Hepatocyte (in vitro differentiated cells): ENCODE data around the gene CEP55. TPM values are rescaled to one million over a fixed set of nuclear protein-coding genes. Genes with fewer than 3 reads are reported as not detected.

Experiments used
- DNase-seq: peaks from one replicate; pipeline ENCODE4 v3.0.0-alpha.2; 2016; ENCODE audit warnings: low spot score
- H2AFZ ChIP-seq: fragments of 200-600 bp; sonication (generic); 2 replicates; pipeline ENCODE4 v1.6.0; 2016; ENCODE audit warnings: antibody characterized with exemption, mild to moderate bottlenecking
- H3K27ac ChIP-seq: fragments of 200-600 bp; sonication (generic); 2 replicates; pipeline ENCODE4 v1.5.1; 2016; ENCODE audit warnings: mild to moderate bottlenecking
- H3K27me3 ChIP-seq: fragments of 200-600 bp; sonication (generic); 2 replicates; pipeline ENCODE4 v1.6.1; 2016
- H3K36me3 ChIP-seq: fragments of 200-600 bp; sonication (generic); replicated peaks from 2 replicates; pipeline ENCODE4 v1.5.1; 2016; ENCODE audit warnings: low read depth; ENCODE audit not compliant: insufficient read depth
- H3K4me1 ChIP-seq: fragments of 200-600 bp; sonication (generic); 2 replicates; pipeline ENCODE4 v1.5.1; 2016; ENCODE audit warnings: mild to moderate bottlenecking, moderate library complexity; ENCODE audit not compliant: insufficient read depth
- H3K4me2 ChIP-seq: fragments of 200-600 bp; sonication (generic); 2 replicates; pipeline ENCODE4 v1.6.0; 2016
- H3K4me3 ChIP-seq: fragments of 200-600 bp; sonication (generic); 2 replicates; pipeline ENCODE4 v1.5.1; 2016; ENCODE audit warnings: mild to moderate bottlenecking
- H3K79me2 ChIP-seq: fragments of 200-600 bp; sonication (generic); 2 replicates; pipeline ENCODE4 v1.6.0; 2017; ENCODE audit warnings: mild to moderate bottlenecking
- H3K9me2 ChIP-seq: fragments of 200-600 bp; sonication (generic); replicated peaks from 2 replicates; pipeline ENCODE4 v1.6.0; 2017; ENCODE audit warnings: mild to moderate bottlenecking; ENCODE audit not compliant: insufficient read depth
- H3K9me3 ChIP-seq: fragments of 200-600 bp; sonication (generic); 2 replicates; pipeline ENCODE4 v1.5.1; 2016; ENCODE audit warnings: low read depth, mild to moderate bottlenecking
- H4K20me1 ChIP-seq: fragments of 200-600 bp; sonication (generic); 2 replicates; pipeline ENCODE4 v1.6.0; 2016; ENCODE audit warnings: mild to moderate bottlenecking; ENCODE audit not compliant: insufficient read depth, poor library complexity, severe bottlenecking
- EZH2 ChIP-seq: fragments of 200-600 bp; sonication (generic); IDR thresholded peaks from 2 replicates; pipeline ENCODE4 v1.6.1; 2016; ENCODE audit warnings: antibody characterized with exemption, mild to moderate bottlenecking, borderline replicate concordance
- EZH2phosphoT487 ChIP-seq: fragments of 200-600 bp; sonication (generic); IDR thresholded peaks from one replicate; pipeline ENCODE4 v1.6.1; 2018; ENCODE audit warnings: antibody characterized with exemption, mild to moderate bottlenecking, low read depth, moderate library complexity; ENCODE audit not compliant: unreplicated experiment, severe bottlenecking
- WGBS: methylation state at CpG from one replicate; pipeline ENCODE4 v1.1.6; 2016; ENCODE audit warnings: low lambda C conversion rate; ENCODE audit errors: missing lambda C conversion rate; 5-methylcytosine and 5-hydroxymethylcytosine counted together
- polyA plus RNA-seq: library from polyadenylated mRNA; unstranded; fragments of >200 nt; fragmentation: Nextera tagmentation; extraction: Ambion mirVana; gene quantifications from 2 replicates; pipeline ENCODE4 v1.2.1, GENCODE V29; 2016
- total RNA-seq: library from RNA; depleted of rRNA; stranded (reverse); fragments of >200 nt; gene quantifications from 2 replicates; pipeline ENCODE4 v1.2.3, GENCODE V29; 2014
- TF ChIP-seq, protein P1 (sequence below): fragments of 200-600 bp; sonication (generic); IDR thresholded peaks from 2 replicates; pipeline ENCODE4 v1.5.1; 2016; ENCODE audit warnings: antibody characterized with exemption, mild to moderate bottlenecking; ENCODE audit not compliant: poor library complexity

CEP55 gene
- total and polyA plus RNA-seq, 2 experiments from 2014 or later = 4.0 to 5.4 TPM

DNA sequence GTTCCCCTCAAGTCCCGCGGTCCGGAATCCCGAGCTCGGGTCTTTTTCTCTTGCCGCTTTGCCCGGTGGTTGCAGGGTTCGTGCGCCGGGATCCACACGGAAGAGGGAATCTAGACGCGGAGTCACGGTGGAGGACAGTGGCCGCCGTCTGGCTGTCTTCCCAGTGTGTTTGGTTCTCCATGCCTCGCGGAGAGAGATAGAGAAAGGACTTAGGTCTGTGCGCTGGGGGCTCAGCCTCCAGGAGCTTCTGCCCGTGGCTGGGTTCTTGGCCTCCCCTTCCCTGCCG is 71.6 kb downstream of the CEP55 start:
- DNase-seq = no peak
- H3K4me1 ChIP-seq = peaks cover 3% of the 10 kb centered on the region
- no peak overlapping the region for H2AFZ ChIP-seq
- no peaks in the 10 kb centered on the region for H3K36me3 ChIP-seq
- H4K20me1 ChIP-seq = no peaks in the 10 kb centered on the region
- WGBS = 17% methylated on average over 21 of the region's 21 CpGs
- H3K4me2 ChIP-seq = peak overlapping the region; percentile 91
- H3K79me2 ChIP-seq = no peaks in the 10 kb centered on the region
- H3K9me2 ChIP-seq = no peaks in the 10 kb centered on the region
- no peak overlapping the region for H3K27ac ChIP-seq
- peaks cover 61% of the 10 kb centered on the region for H3K27me3 ChIP-seq
- no peaks in the 10 kb centered on the region for H3K9me3 ChIP-seq
- H3K4me3 ChIP-seq = no peak overlapping the region
- peak; percentile 65 for TF ChIP-seq EZH2
- TF ChIP-seq, protein P1, sequence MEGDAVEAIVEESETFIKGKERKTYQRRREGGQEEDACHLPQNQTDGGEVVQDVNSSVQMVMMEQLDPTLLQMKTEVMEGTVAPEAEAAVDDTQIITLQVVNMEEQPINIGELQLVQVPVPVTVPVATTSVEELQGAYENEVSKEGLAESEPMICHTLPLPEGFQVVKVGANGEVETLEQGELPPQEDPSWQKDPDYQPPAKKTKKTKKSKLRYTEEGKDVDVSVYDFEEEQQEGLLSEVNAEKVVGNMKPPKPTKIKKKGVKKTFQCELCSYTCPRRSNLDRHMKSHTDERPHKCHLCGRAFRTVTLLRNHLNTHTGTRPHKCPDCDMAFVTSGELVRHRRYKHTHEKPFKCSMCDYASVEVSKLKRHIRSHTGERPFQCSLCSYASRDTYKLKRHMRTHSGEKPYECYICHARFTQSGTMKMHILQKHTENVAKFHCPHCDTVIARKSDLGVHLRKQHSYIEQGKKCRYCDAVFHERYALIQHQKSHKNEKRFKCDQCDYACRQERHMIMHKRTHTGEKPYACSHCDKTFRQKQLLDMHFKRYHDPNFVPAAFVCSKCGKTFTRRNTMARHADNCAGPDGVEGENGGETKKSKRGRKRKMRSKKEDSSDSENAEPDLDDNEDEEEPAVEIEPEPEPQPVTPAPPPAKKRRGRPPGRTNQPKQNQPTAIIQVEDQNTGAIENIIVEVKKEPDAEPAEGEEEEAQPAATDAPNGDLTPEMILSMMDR = no peak

DNA sequence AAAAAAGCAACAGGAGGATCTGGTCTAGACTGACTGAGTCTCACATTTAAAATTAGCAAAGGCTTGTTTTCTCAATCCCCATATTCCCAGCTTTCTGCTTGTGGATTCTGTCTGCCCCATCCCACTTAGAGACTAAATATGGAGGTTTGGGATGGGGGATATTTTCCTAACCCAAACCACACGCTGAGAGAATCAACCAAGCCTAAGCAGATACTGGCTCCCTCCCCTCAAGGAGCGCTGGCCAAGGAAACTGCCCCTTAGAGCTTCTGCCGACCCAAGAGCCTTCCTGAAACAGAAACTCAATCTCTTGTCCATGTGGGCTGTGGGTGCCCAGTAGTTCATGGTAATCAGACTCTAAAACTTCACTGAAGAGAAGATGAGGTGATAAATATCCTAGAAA is 74.0 kb downstream of the CEP55 start:
- Histone ChIP-seq H3K79me2 (no peaks in the 10 kb centered on the region), H3K9me2 (no peaks in the 10 kb centered on the region), H2AFZ (no peak overlapping the region), H4K20me1 (no peaks in the 10 kb centered on the region), H3K4me2 (no peak overlapping the region), H3K4me3 (no peak overlapping the region), H3K27ac (no peak overlapping the region), H3K36me3 (no peaks in the 10 kb centered on the region), H3K27me3 (peaks cover 48% of the 10 kb centered on the region), H3K4me1 (peaks cover 3% of the 10 kb centered on the region), H3K9me3 (no peaks in the 10 kb centered on the region)
- 54% methylated on average over 3 of the region's 3 CpGs for WGBS
- TF ChIP-seq EZH2 = no peak
- DNase-seq = no peak

GRCh38 chr10:93572606-93573005 is 76.2 kb downstream of the CEP55 start:
- Histone ChIP-seq H3K9me3 (no peaks in the 10 kb centered on the region), H2AFZ (no peak overlapping the region), H3K36me3 (no peaks in the 10 kb centered on the region), H3K79me2 (no peaks in the 10 kb centered on the region), H3K4me1 (no peaks in the 10 kb centered on the region), H3K9me2 (no peaks in the 10 kb centered on the region), H4K20me1 (no peaks in the 10 kb centered on the region), H3K27ac (no peak overlapping the region), H3K4me3 (no peak overlapping the region), H3K4me2 (no peak overlapping the region), H3K27me3 (peaks cover 26% of the 10 kb centered on the region)
- TF ChIP-seq EZH2 = no peak
- TF ChIP-seq, protein P1 = no peak
- no peak for TF ChIP-seq EZH2phosphoT487
- 93% methylated on average over 2 of the region's 2 CpGs for WGBS
- DNase-seq = no peak

DNA sequence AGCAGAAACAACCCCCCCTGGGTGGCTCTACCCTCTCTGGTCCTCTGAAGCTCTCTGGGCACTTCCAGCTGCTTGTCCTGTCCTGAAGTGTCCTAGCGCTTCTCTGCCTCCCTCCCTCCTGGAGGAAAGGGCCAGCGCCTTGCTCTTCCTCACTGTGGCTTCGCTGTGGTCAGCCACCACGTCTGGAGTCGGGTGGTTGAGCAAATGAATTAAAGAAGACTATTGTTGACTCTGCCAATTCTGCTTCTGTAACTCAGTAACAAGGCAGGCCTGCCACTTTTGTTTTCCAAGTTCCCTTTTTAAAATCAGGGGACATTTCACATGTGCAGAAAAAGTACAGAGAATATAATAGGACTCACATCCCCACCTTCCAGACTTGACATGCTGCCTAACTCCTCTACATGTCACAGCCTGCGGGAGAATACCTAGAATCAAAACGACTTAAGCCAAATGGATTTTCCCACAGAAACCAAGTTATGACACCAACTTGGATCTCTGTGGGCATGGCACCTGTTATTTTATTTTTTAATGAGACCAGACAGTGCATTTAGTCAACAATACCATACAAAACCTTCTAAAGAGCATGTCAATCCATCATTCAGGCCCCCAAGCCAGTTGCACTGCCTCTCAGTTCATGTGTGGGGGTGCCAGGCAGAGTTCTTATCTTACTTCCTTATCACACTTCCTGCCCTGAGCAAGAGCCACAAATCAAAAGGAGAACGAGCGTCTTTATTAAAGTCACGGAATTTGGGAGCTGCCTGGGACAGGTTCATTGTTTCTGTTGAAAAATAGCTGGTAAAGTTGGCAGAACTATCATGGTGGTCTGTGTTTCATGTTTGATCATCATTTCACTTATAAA is 76.9 kb downstream of the CEP55 start:
- no peak overlapping the region for H3K27ac ChIP-seq
- no peak overlapping the region for H3K4me2 ChIP-seq
- no peaks in the 10 kb centered on the region for H4K20me1 ChIP-seq
- no peak overlapping the region for H3K4me3 ChIP-seq
- no peaks in the 10 kb centered on the region for H3K4me1 ChIP-seq
- H3K79me2 ChIP-seq = no peaks in the 10 kb centered on the region
- WGBS = 48% methylated on average over 10 of the region's 10 CpGs
- no peaks in the 10 kb centered on the region for H3K36me3 ChIP-seq
- DNase-seq = no peak
- no peaks in the 10 kb centered on the region for H3K9me2 ChIP-seq
- no peak overlapping the region for H2AFZ ChIP-seq
- TF ChIP-seq, protein P1 = no peak
- no peak for TF ChIP-seq EZH2phosphoT487
- TF ChIP-seq EZH2 = no peak
- peaks cover 19% of the 10 kb centered on the region for H3K27me3 ChIP-seq
- no peaks in the 10 kb centered on the region for H3K9me3 ChIP-seq
